Esophagus mucosa (tissue), 1 donor: ENCODE data around the gene TSC22D1. TPM values are rescaled to one million over a fixed set of nuclear protein-coding genes. Genes with fewer than 3 reads are reported as not detected.

Experiments used
- ATAC-seq: fragments of 200-7000 bp; cut with Tn5 transposase; one replicate; pipeline ENCODE4 v1.9.1; 2020
- total RNA-seq: library from RNA; stranded (reverse); gene quantifications from one replicate; pipeline ENCODE4 v1.2.4, GENCODE V29; 2023
- donor health status: DM: yes; HTN: yes; CAD: no.

The TSC22D1 gene
- total RNA-seq, 1 donor from 2014 or later = 23.2 TPM

DNA sequence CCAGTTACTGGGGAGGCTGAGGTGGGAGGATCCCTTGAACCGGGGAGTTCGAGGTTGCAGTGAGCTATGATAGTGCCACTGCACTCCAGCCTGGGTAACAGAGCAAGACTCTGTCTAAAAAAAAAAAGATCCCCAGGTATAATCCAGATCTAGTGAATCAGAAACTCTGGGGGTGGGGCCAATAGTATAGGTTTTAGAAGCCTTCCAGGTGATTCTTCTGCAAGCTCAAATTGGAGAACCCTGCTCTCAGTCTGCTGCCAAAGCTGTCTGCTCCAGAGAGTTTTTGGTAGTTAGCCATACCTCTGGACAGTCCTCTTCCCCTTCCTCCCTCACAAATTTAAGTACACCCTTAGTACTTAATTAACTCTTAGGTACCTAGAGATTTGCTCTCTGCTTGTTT is 174.6 kb downstream of the TSC22D1 start:
- ATAC-seq = no peak

DNA sequence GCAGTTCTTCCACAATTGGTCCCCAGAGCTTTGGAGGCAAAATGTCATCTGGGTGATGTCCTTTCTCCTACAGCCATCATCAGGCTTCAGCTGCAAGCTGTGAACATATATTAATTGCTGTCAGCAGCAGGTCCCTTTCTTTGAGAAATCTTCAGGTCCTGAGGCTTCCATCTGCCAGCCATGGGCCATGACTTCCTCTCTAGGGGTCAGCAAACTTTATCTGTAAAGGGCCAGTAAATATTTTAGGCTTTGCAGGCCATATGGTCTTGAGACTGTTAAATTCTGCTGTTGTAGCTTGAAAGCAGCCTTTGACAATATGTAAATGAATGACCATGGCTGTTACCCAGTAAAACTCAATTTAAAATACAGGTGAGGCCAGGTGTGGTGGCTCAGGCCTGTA is 175.4 kb downstream of the TSC22D1 start:
- ATAC-seq = no peak

DNA sequence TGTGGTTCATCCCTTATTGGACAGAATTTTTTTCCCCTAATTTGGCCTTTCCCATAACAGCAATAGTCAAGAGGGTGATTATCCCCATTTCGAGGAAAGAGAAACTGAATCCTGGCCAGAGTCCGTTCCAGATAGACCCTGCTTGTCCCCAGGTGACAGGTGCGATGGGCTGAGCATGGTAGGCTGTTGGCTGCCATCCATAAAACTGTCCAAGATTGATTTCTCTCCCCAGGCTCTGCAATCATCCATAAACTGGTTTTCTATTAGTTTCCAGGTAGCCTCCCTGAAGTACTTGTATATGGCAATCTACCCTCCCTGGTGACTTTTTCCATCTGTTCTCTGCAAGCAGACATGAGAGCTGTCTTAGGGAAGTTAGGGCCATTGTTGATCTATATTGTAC is 177.1 kb downstream of the TSC22D1 start:
- no peak for ATAC-seq

- ATAC-seq = no peak
Observed at GRCh38 chr13:44398606-44399005, 177.5 kb downstream of the TSC22D1 start.

DNA sequence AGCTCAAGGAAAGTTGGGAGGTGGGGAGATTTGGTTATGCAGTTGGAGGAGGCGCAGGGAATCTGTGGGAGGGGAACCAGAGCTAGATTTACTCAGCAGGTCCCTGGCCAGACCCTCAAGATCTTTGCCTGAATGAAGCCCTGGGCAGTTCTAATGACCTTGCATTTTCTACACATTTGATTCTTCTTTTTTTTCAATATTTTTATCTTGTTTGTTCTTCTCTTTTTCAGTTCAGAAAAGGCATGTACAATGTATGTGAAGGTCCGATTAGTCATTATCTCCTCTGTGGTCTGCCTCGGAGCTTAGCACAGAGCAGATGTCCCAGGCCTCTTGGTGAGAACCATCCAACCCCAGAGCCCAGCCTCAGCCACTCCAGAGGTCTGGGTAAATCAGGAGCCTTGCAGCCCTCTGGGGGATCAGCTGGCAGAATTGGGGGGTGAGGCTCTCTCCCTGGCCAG is 178.3 kb downstream of the TSC22D1 start:
- no peak for ATAC-seq

- ATAC-seq = no peak
Observed at GRCh38 chr13:44396701-44397580, 179.2 kb downstream of the TSC22D1 start.

- ATAC-seq = no peak
Observed at GRCh38 chr13:44395976-44396694, 180.0 kb downstream of the TSC22D1 start.

DNA sequence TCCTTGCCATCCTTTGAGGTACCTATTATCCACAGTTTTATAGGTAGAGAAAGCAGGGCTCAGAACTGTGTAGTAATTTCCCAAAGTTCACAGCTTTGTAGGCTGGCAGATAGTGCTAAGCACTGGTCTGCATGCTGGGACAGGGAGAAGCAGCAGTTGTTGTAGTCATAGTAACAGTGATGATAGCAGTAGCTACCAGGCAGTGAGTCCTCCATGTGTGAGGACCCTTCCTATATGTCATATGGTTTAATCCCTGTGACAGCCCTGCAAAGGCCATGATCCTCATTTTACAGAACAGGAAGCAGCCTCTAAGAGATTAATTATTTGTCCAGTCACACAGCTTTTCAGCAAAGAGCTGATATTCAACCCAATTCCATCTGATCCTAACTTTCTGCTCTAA is 181.5 kb downstream of the TSC22D1 start:
- no peak for ATAC-seq

DNA sequence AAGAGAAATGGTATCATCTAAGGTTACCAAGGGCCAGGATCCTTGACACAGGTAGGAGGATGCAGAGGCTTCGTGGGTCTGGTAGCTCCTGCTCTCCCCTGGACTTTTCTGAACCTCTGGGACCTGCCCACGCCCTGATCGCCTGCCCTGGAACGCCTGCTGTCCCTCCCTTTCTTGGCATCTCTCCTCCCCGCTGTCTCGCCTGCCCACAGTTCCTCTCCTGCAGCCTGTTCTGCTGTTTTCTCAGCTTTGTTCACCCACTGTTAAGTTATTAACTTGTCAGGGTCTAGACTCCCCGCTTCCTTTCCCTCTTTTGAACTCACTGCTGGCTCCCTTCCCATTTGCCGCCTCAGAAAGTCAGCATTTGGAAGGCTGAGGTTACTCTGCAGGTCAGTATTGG is 182.7 kb downstream of the TSC22D1 start:
- no peak for ATAC-seq

DNA sequence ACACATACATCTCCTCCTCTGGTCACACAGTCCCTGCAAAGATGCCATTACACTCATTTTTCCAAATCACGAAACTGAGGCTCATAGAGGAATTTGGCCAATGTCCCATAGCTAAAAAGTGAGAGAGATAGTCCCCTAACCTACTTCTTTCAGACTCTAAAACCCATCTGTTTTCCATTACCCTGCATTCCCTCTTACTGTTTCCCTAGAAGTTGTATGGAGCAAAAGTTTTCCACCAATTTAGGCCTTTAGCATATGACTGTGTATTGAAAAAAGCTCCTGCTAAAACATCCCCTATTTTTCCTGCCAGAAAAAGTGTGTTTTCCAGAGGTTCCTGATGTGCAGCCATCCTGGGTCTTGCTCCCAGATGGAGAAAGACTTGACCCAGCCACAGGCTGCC is 186.3 kb downstream of the TSC22D1 start:
- no peak for ATAC-seq

DNA sequence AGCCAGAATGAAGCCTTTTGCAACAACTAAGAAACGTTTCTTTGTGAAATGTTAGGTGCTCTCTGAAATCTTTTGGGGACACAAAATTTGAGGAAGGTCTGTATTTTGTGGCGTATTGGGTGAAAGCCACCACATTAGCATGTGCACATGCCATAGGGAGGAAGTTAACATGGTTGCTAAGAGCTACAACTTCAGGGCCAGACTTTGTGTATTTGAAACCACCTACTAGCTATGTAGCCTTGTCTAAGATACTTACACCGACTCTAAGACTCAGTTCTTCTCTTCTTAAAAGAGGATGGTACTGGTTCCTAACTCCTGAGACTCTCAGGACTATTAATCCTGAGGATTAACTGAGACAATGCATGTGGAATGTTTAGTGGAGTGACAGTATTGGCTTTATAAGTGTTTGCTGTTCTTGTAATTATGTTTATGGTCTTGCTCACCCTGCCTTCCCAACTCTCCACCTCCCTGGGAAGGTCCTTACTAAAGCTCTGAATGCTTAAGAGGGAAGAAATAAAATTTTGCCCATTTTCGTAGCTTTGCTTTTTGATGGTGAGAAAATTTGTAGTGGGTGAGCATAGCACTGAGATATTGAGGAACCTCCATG is 187.0 kb downstream of the TSC22D1 start:
- no peak for ATAC-seq

DNA sequence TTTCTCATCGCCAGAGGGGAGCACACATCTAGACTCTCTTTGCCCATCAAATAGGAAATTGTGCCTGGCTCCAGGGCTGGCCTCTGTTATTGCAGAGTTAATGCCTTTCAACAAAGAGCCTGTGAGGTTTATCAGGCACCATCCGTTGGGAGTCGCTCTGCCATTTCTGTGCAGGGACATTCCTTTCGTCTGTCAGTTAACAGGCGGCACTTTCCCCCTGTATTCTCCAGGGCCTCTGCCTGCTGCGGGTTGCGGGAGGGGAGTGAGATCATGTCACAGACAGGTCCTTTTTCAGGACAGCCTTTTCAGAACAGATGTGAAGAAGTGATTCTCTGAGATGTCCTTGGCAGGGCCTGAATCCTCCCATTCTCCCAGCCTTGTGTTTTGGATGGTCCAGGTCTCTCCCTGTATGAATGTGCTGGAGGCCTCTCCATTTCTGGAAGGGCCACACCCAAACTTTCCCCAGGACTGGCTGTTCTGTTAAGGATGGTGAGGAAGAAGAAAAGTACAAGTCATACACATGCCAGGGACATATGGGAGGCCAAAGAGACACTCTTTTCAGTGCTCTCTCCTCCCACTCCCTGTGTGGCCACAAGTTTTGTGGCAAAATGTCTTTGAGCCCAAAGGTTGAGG is 187.6 kb downstream of the TSC22D1 start:
- no peak for ATAC-seq

- ATAC-seq = no peak
Observed at GRCh38 chr13:44386913-44387556, 189.1 kb downstream of the TSC22D1 start.

DNA sequence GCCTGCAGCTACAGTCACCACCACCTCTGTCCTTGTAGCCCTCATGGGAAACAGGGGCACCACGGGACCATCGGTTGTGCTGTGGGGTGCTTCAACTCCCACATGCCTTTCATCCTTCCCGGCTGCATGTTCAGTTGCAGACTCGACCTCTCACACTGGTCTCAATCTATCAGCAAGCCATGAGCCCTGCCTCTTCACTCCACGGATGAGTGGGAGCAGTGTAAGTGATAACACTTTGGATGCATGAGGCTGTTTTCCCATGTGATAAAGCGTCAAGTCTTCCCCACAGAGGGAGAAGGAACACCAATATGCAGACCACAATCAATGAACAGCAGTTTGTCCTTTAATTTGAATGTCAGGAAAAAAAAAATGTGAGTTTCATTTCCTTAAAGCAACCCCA is 190.3 kb downstream of the TSC22D1 start:
- ATAC-seq = no peak

GRCh38 chr13:44385401-44385800 is 190.7 kb downstream of the TSC22D1 start:
- no peak for ATAC-seq

DNA sequence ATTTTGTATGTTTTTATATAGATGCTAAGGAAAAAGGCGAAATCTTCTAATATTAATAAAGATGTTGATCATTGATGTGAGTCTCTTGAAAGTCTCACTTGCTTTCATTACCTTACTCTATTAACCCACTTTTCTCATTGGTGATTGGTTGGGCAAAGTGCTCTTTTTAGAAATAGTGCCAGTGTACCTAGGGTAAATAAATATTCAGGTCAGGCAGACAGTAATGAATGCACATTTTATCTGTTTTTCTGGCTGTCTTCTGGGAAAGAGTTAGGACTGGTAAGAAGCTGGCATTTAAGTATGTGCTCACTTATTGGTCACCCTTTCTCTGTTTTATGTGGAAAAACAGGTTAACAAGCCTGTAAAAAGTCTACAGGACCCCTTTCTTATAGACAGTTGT is 191.4 kb downstream of the TSC22D1 start:
- no peak for ATAC-seq

GRCh38 chr13:44383945-44384344 is 192.2 kb downstream of the TSC22D1 start:
- ATAC-seq = no peak

DNA sequence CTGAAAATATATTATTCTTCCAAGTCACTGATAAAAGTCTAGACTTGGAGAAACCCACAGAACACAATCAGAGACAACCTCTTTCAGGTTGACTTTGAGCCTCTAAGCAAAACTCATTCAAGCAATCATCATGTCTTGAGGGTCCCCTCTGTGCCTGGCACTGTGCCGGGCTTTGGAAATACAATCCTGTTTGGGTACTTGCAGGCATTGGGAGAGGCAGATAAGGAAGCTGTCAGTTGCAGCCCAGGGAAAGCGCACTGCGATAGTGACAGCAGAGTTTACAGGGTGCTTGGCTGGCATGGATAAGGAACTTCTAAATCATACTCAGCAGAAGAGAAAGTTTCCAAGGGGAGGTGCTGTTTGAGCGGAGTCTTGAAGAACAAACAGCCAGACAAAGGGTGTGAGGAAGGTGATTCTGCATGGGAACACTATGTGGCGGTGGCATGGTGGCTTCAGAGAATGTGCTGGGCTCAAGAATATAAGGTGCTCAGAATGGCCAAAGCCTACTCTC is 193.4 kb downstream of the TSC22D1 start:
- ATAC-seq = no peak
